H9 (cell line): ENCODE measurements around the gene L3MBTL4. TPM values are rescaled to one million over a fixed set of nuclear protein-coding genes. Genes with fewer than 3 reads are reported as not detected.

ENCODE experiments used
- DNase-seq: peaks from one replicate; pipeline ENCODE4 v3.0.0-alpha.2; 2017
- H2AFZ ChIP-seq: one replicate; pipeline ENCODE4 v1.6.1; 2013; ENCODE audit warnings: mild to moderate bottlenecking, low read length, control low read depth, moderate library complexity
- H2AK5ac ChIP-seq: 2 replicates; pipeline ENCODE4 v1.6.1; 2013; ENCODE audit warnings: low read length, control low read depth, mixed read lengths; ENCODE audit not compliant: insufficient read length
- H2BK120ac ChIP-seq: one replicate; pipeline ENCODE4 v1.6.1; 2013; ENCODE audit warnings: low read depth, mild to moderate bottlenecking, low read length, control low read depth, inconsistent platforms; ENCODE audit not compliant: poor library complexity, severe bottlenecking
- H2BK12ac ChIP-seq: 2 replicates; pipeline ENCODE4 v1.6.1; 2013; ENCODE audit warnings: low read length, control low read depth, mixed read lengths, low read depth; ENCODE audit not compliant: insufficient read length
- H2BK15ac ChIP-seq: 2 replicates; pipeline ENCODE4 v1.6.1; 2013; ENCODE audit warnings: low read depth, low read length, control low read depth
- H2BK20ac ChIP-seq: one replicate; pipeline ENCODE4 v1.6.1; 2013; ENCODE audit warnings: low read depth, mild to moderate bottlenecking, low read length, control low read depth, inconsistent platforms; ENCODE audit not compliant: poor library complexity, severe bottlenecking
- H2BK5ac ChIP-seq: 2 replicates; pipeline ENCODE4 v1.6.1; 2013; ENCODE audit warnings: low read length, control low read depth, mixed read lengths; ENCODE audit not compliant: insufficient read length
- H3K14ac ChIP-seq: 2 replicates; pipeline ENCODE4 v1.6.1; 2013; ENCODE audit warnings: low read length, control low read depth; ENCODE audit not compliant: insufficient read depth
- H3K18ac ChIP-seq: 2 replicates; pipeline ENCODE4 v1.6.1; 2013; ENCODE audit warnings: low read depth, mild to moderate bottlenecking, mixed read lengths, low read length, control low read depth; ENCODE audit not compliant: insufficient read length
- H3K23ac ChIP-seq: 2 replicates; pipeline ENCODE4 v1.6.1; 2013; ENCODE audit warnings: low read length, control low read depth, mixed read lengths, low read depth; ENCODE audit not compliant: insufficient read length
- H3K23me2 ChIP-seq: 2 replicates; pipeline ENCODE4 v1.6.1; 2013; ENCODE audit warnings: low read depth, mild to moderate bottlenecking, mixed read lengths, low read length, control low read depth; ENCODE audit not compliant: insufficient read length, poor library complexity, severe bottlenecking
- H3K27ac ChIP-seq: 2 replicates; pipeline ENCODE4 v1.5.1; 2013; ENCODE audit warnings: low read length, control low read depth, mixed read lengths, low read depth; ENCODE audit not compliant: insufficient read length
- H3K27me3 ChIP-seq: 2 replicates; pipeline ENCODE4 v1.6.1; 2013; ENCODE audit warnings: low read length, control low read depth, inconsistent platforms; ENCODE audit not compliant: insufficient read depth
- H3K4ac ChIP-seq: 2 replicates; pipeline ENCODE4 v1.6.1; 2013; ENCODE audit warnings: low read depth, mild to moderate bottlenecking, control low read depth, inconsistent platforms, low read length, moderate library complexity
- H3K4me1 ChIP-seq: 2 replicates; pipeline ENCODE4 v1.6.1; 2013; ENCODE audit warnings: low read length, control low read depth, inconsistent platforms; ENCODE audit not compliant: insufficient read depth
- H3K4me2 ChIP-seq: 2 replicates; pipeline ENCODE4 v1.6.1; 2013; ENCODE audit warnings: low read length, control low read depth, mixed read lengths; ENCODE audit not compliant: insufficient read length, insufficient read depth
- H3K56ac ChIP-seq: 2 replicates; pipeline ENCODE4 v1.6.1; 2013; ENCODE audit warnings: low read depth, mild to moderate bottlenecking, mixed read lengths, low read length, control low read depth; ENCODE audit not compliant: insufficient read length
- H3K79me1 ChIP-seq: 2 replicates; pipeline ENCODE4 v1.6.1; 2013; ENCODE audit warnings: low read depth, mild to moderate bottlenecking, moderate library complexity, low read length, control low read depth, inconsistent platforms; ENCODE audit not compliant: insufficient read depth, poor library complexity, severe bottlenecking
- H3K79me2 ChIP-seq: 2 replicates; pipeline ENCODE4 v1.6.1; 2013; ENCODE audit warnings: low read length, control low read depth, inconsistent platforms; ENCODE audit not compliant: insufficient read depth
- H3K9ac ChIP-seq: 2 replicates; pipeline ENCODE4 v1.6.1; 2013; ENCODE audit warnings: low read length, control low read depth, mixed read lengths; ENCODE audit not compliant: insufficient read length; ENCODE audit errors: extremely low read depth
- H3K9me3 ChIP-seq: one replicate; pipeline ENCODE4 v1.6.1; 2013; ENCODE audit warnings: low read depth, low read length, inconsistent platforms; ENCODE audit not compliant: control insufficient read depth
- H3T11ph ChIP-seq: one replicate; pipeline ENCODE4 v1.6.1; 2013; ENCODE audit warnings: mild to moderate bottlenecking, low read length, control low read depth, inconsistent platforms
- H4K20me1 ChIP-seq: one replicate; pipeline ENCODE4 v1.6.1; 2013; ENCODE audit not compliant: control insufficient read depth, insufficient read length, insufficient read depth
- H4K5ac ChIP-seq: 2 replicates; pipeline ENCODE4 v1.6.1; 2013; ENCODE audit warnings: low read depth, mild to moderate bottlenecking, mixed read lengths, low read length, control low read depth; ENCODE audit not compliant: insufficient read length
- H4K8ac ChIP-seq: replicated peaks from 2 replicates; pipeline ENCODE4 v1.6.1; 2013; ENCODE audit warnings: low read length, control low read depth, mixed read lengths, low read depth; ENCODE audit not compliant: insufficient read length
- H4K91ac ChIP-seq: 2 replicates; pipeline ENCODE4 v1.6.1; 2013; ENCODE audit warnings: low read depth, mild to moderate bottlenecking, moderate library complexity, mixed read lengths, low read length, control low read depth; ENCODE audit not compliant: insufficient read length
- H3K27ac Mint-ChIP-seq, 3 experiments: 2 replicates in 2 of 3; 3 replicates in 1 of 3; pipeline ENCODE4 v1.8.0; 2020 to 2021; ENCODE audit warnings: mixed read lengths in 3 of 3, mild to moderate bottlenecking in 1 of 3, moderate library complexity in 1 of 3
- H3K27me3 Mint-ChIP-seq: 2 replicates; pipeline ENCODE4 v1.8.0; 2021; ENCODE audit warnings: low read depth, mild to moderate bottlenecking, moderate library complexity, mixed read lengths
- H3K36me3 Mint-ChIP-seq, 3 experiments: 2 replicates in 2 of 3; 3 replicates in 1 of 3; pipeline ENCODE4 v1.8.0; 2020 to 2021; ENCODE audit warnings: low read depth in 3 of 3, mixed read lengths in 3 of 3; ENCODE audit not compliant: insufficient read depth in 1 of 3
- H3K4me1 Mint-ChIP-seq, 2 experiments: 2 replicates each; pipeline ENCODE4 v1.8.0; 2020; ENCODE audit warnings: mixed read lengths in 2 of 2
- H3K4me3 Mint-ChIP-seq, 2 experiments: 2 replicates in 1 of 2; 3 replicates in 1 of 2; pipeline ENCODE4 v1.8.0; 2020 to 2021; ENCODE audit warnings: mild to moderate bottlenecking in 2 of 2, mixed read lengths in 2 of 2, moderate library complexity in 1 of 2
- H3K9me3 Mint-ChIP-seq, 2 experiments: 2 replicates in 1 of 2; 3 replicates in 1 of 2; pipeline ENCODE4 v1.8.0; 2020; ENCODE audit warnings: mild to moderate bottlenecking in 2 of 2, mixed read lengths in 2 of 2, moderate library complexity in 1 of 2
- CTCF ChIP-seq: fragments of 200-600 bp; sonication (generic); conservative IDR thresholded peaks from 3 replicates; pipeline ENCODE4 v1.8.0; 2021; ENCODE audit warnings: antibody characterized with exemption, mild to moderate bottlenecking
- WGBS: extraction: QIAGEN DNeasy Blood & Tissue Kit; methylation state at CpG from one replicate; pipeline ENCODE4 v1.1.7; 2013; ENCODE audit warnings: missing lambda C conversion rate, low lambda C conversion rate, mixed read lengths; ENCODE audit not compliant: insufficient read length; ENCODE audit errors: extremely low coverage; 5-methylcytosine and 5-hydroxymethylcytosine counted together
- total RNA-seq: library from RNA; stranded (reverse); gene quantifications from 2 replicates; pipeline ENCODE4 v1.2.1, GENCODE V29; 2021

L3MBTL4 gene
- total RNA-seq, 1 experiment from 2014 or later = 1.9 TPM

- no peaks in the 10 kb centered on the region for H3K79me2 ChIP-seq
- no peak overlapping the region for H3K23ac ChIP-seq
- no peak overlapping the region for H4K91ac ChIP-seq
- no peaks in the 10 kb centered on the region for H3K79me1 ChIP-seq
- no peak overlapping the region for H3K14ac ChIP-seq
- no peak overlapping the region for H2AK5ac ChIP-seq
- no peak overlapping the region for H3K4ac ChIP-seq
- no peaks in the 10 kb centered on the region for H4K20me1 ChIP-seq
- H2BK15ac ChIP-seq = no peak overlapping the region
- Mint-ChIP-seq H3K27ac (no peak overlapping the region), H3K27me3 (no peaks in the 10 kb centered on the region), H3K4me3 (no peak overlapping the region), H3K9me3 (no peaks in the 10 kb centered on the region; a peak in 1 of 5 replicates), H3K36me3 (no peaks in the 10 kb centered on the region), H3K4me1 (peaks cover 0 to 3% of the 10 kb centered on the region in 2 experiments; a peak in 1 of 4 replicates)
- no peaks in the 10 kb centered on the region for H3K23me2 ChIP-seq
- no peak overlapping the region for H4K5ac ChIP-seq
- no peak for DNase-seq
- no peak overlapping the region for H3T11ph ChIP-seq
- no peaks in the 10 kb centered on the region for H3K9me3 ChIP-seq
- no peak overlapping the region for H3K18ac ChIP-seq
- H2BK120ac ChIP-seq = no peak overlapping the region
- H3K4me2 ChIP-seq = no peak overlapping the region
- no peak overlapping the region for H3K27ac ChIP-seq
- no peak overlapping the region for H2AFZ ChIP-seq
- no CpG with 5 or more reads among the region's 4 CpGs for WGBS
- no peak overlapping the region for H2BK20ac ChIP-seq
- H2BK12ac ChIP-seq = no peak overlapping the region
- no peak for TF ChIP-seq CTCF
- H3K56ac ChIP-seq = no peak overlapping the region
- no peak overlapping the region for H2BK5ac ChIP-seq
- H4K8ac ChIP-seq = no peak overlapping the region
- no peaks in the 10 kb centered on the region for H3K27me3 ChIP-seq
- no peak overlapping the region for H3K9ac ChIP-seq
- H3K4me1 ChIP-seq = no peaks in the 10 kb centered on the region
Measured at GRCh38 chr18:6333981-6334380, 80.7 kb downstream of the L3MBTL4 start.
